SK-N-SH treated with all-trans-retinoic acid at 6 μM for 48 hours (cell line): Measurements from ENCODE around the gene HSD11B1L.

Source experiments
- ATAC-seq: fragments of 200-7000 bp; cut with Tn5 transposase; 3 replicates; pipeline ENCODE4 v1.9.1; 2020; ENCODE audit warnings: mild to moderate bottlenecking, moderate library complexity
- CSDC2 ChIP-seq: fragments of 250-450 bp; sonication (Bioruptor Pico); IDR thresholded peaks from 2 replicates; pipeline ENCODE4 v1.5.0; 2020; ENCODE audit warnings: mild to moderate bottlenecking, moderate library complexity
- ESRRG ChIP-seq: fragments of 250-450 bp; sonication (Bioruptor Pico); IDR thresholded peaks from 2 replicates; pipeline ENCODE4 v1.6.1; 2021; ENCODE audit warnings: mild to moderate bottlenecking
- ISL1 ChIP-seq: fragments of 250-450 bp; sonication (Bioruptor Pico); IDR thresholded peaks from 2 replicates; pipeline ENCODE4 v2.1.2; 2022; ENCODE audit warnings: mild to moderate bottlenecking, moderate library complexity
- OSR1 ChIP-seq: fragments of 250-450 bp; sonication (Bioruptor Pico); IDR thresholded peaks from 2 replicates; pipeline ENCODE4 v1.8.0; 2022; ENCODE audit warnings: moderate library complexity, mild to moderate bottlenecking, inconsistent platforms
- PPARA ChIP-seq: fragments of 250-450 bp; sonication (Bioruptor Pico); IDR thresholded peaks from 2 replicates; pipeline ENCODE4 v1.5.0; 2020; ENCODE audit warnings: mild to moderate bottlenecking, borderline replicate concordance
- RARB ChIP-seq: fragments of 250-450 bp; sonication (Bioruptor Pico); IDR thresholded peaks from 2 replicates; pipeline ENCODE4 v1.8.0; 2021; ENCODE audit warnings: mild to moderate bottlenecking, moderate library complexity
- SNAI2 ChIP-seq: fragments of 250-450 bp; sonication (Bioruptor Pico); IDR thresholded peaks from 2 replicates; pipeline ENCODE4 v1.5.0; 2020; ENCODE audit warnings: mild to moderate bottlenecking, moderate library complexity
- TCF4 ChIP-seq: fragments of 250-450 bp; sonication (Bioruptor Pico); IDR thresholded peaks from 2 replicates; pipeline ENCODE4 v1.8.0; 2021; ENCODE audit warnings: mild to moderate bottlenecking, moderate library complexity, borderline replicate concordance
- TOX ChIP-seq: fragments of 250-450 bp; sonication (Bioruptor Pico); IDR thresholded peaks from 2 replicates; pipeline ENCODE4 v1.8.0; 2021; ENCODE audit warnings: mild to moderate bottlenecking, moderate library complexity, borderline replicate concordance
- ZC3H10 ChIP-seq: fragments of 250-450 bp; sonication (Bioruptor Pico); IDR thresholded peaks from 2 replicates; pipeline ENCODE4 v1.5.1; 2021; ENCODE audit warnings: mild to moderate bottlenecking, moderate library complexity
- ZFP3 ChIP-seq: fragments of 250-450 bp; sonication (Bioruptor Pico); IDR thresholded peaks from 2 replicates; pipeline ENCODE4 v1.5.0; 2020; ENCODE audit warnings: mild to moderate bottlenecking, moderate library complexity
- ZFP30 ChIP-seq: fragments of 450-650 bp; formaldehyde crosslinking; IDR thresholded peaks from 2 replicates; pipeline ENCODE4 v1.5.0; 2022; ENCODE audit warnings: mild to moderate bottlenecking, moderate library complexity
- ZNF565 ChIP-seq: fragments of 450-650 bp; formaldehyde crosslinking; conservative IDR thresholded peaks from 2 replicates; pipeline ENCODE4 v1.5.0; 2020; ENCODE audit warnings: low read depth, mild to moderate bottlenecking, moderate library complexity
- ZNF8 ChIP-seq: fragments of 450-650 bp; formaldehyde crosslinking; IDR thresholded peaks from 2 replicates; pipeline ENCODE4 v1.5.0; 2020; ENCODE audit warnings: mild to moderate bottlenecking, moderate library complexity
- TF ChIP-seq, protein P1 (sequence below): fragments of 250-450 bp; sonication (Bioruptor Pico); IDR thresholded peaks from 2 replicates; pipeline ENCODE4 v1.8.0; 2020; ENCODE audit warnings: mild to moderate bottlenecking, moderate library complexity, borderline replicate concordance
- TF ChIP-seq, protein P2 (sequence below): fragments of 250-450 bp; sonication (Bioruptor Pico); IDR thresholded peaks from 2 replicates; pipeline ENCODE4 v1.5.1; 2021; ENCODE audit warnings: mild to moderate bottlenecking, moderate library complexity
- TF ChIP-seq, protein P3 (sequence below): fragments of 250-450 bp; sonication (Bioruptor Pico); IDR thresholded peaks from 2 replicates; pipeline ENCODE4 v1.5.0; 2020; ENCODE audit warnings: mild to moderate bottlenecking, moderate library complexity
- TF ChIP-seq, protein P4 (sequence below): fragments of 250-450 bp; sonication (Bioruptor Pico); IDR thresholded peaks from 2 replicates; pipeline ENCODE4 v1.8.0; 2021; ENCODE audit warnings: low read depth, mild to moderate bottlenecking, moderate library complexity, borderline replicate concordance
- TF ChIP-seq, protein P5 (sequence below): fragments of 250-450 bp; sonication (Bioruptor Pico); IDR thresholded peaks from 2 replicates; pipeline ENCODE4 v1.5.1; 2020; ENCODE audit warnings: low read depth, mild to moderate bottlenecking, moderate library complexity

The HSD11B1L gene

DNA sequence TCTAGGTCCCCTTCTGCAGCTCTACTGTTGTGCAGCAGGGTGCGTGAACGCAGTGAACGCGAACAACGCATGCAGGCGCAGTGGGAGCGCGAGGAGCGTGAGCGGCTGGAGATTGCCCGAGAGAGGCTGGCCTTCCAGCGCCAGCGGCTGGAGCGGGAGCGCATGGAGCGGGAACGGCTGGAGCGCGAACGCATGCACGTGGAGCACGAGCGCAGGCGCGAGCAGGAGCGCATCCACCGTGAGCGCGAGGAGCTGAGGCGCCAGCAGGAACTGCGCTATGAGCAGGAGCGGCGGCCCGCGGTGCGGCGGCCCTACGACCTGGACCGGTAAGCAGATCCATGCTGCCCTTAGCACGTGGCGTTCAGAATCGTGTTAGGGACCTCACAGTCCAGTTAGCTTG is 19.3 kb upstream of the HSD11B1L start:
- TF ChIP-seq SNAI2 (no peak), PPARA (CRISPR knock-in tag) (no peak), TOX (CRISPR knock-in tag) (no peak), ZC3H10 (CRISPR knock-in tag) (no peak), ZNF8 (no peak), ZFP3 (CRISPR knock-in tag) (no peak), OSR1 (CRISPR knock-in tag) (no peak), ZNF565 (CRISPR knock-in tag) (no peak), ESRRG (no peak), CSDC2 (CRISPR knock-in tag) (no peak), TCF4 (CRISPR knock-in tag) (no peak)
- TF ChIP-seq, protein P1, sequence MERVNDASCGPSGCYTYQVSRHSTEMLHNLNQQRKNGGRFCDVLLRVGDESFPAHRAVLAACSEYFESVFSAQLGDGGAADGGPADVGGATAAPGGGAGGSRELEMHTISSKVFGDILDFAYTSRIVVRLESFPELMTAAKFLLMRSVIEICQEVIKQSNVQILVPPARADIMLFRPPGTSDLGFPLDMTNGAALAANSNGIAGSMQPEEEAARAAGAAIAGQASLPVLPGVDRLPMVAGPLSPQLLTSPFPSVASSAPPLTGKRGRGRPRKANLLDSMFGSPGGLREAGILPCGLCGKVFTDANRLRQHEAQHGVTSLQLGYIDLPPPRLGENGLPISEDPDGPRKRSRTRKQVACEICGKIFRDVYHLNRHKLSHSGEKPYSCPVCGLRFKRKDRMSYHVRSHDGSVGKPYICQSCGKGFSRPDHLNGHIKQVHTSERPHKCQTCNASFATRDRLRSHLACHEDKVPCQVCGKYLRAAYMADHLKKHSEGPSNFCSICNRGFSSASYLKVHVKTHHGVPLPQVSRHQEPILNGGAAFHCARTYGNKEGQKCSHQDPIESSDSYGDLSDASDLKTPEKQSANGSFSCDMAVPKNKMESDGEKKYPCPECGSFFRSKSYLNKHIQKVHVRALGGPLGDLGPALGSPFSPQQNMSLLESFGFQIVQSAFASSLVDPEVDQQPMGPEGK (CRISPR knock-in tag): no peak
- TF ChIP-seq, protein P2, sequence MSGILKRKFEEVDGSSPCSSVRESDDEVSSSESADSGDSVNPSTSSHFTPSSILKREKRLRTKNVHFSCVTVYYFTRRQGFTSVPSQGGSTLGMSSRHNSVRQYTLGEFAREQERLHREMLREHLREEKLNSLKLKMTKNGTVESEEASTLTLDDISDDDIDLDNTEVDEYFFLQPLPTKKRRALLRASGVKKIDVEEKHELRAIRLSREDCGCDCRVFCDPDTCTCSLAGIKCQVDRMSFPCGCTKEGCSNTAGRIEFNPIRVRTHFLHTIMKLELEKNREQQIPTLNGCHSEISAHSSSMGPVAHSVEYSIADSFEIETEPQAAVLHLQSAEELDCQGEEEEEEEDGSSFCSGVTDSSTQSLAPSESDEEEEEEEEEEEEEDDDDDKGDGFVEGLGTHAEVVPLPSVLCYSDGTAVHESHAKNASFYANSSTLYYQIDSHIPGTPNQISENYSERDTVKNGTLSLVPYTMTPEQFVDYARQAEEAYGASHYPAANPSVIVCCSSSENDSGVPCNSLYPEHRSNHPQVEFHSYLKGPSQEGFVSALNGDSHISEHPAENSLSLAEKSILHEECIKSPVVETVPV (CRISPR knock-in tag): no peak
- TF ChIP-seq, protein P3, sequence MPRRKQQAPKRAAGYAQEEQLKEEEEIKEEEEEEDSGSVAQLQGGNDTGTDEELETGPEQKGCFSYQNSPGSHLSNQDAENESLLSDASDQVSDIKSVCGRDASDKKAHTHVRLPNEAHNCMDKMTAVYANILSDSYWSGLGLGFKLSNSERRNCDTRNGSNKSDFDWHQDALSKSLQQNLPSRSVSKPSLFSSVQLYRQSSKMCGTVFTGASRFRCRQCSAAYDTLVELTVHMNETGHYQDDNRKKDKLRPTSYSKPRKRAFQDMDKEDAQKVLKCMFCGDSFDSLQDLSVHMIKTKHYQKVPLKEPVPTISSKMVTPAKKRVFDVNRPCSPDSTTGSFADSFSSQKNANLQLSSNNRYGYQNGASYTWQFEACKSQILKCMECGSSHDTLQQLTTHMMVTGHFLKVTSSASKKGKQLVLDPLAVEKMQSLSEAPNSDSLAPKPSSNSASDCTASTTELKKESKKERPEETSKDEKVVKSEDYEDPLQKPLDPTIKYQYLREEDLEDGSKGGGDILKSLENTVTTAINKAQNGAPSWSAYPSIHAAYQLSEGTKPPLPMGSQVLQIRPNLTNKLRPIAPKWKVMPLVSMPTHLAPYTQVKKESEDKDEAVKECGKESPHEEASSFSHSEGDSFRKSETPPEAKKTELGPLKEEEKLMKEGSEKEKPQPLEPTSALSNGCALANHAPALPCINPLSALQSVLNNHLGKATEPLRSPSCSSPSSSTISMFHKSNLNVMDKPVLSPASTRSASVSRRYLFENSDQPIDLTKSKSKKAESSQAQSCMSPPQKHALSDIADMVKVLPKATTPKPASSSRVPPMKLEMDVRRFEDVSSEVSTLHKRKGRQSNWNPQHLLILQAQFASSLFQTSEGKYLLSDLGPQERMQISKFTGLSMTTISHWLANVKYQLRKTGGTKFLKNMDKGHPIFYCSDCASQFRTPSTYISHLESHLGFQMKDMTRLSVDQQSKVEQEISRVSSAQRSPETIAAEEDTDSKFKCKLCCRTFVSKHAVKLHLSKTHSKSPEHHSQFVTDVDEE (CRISPR knock-in tag): no peak
- TF ChIP-seq, protein P4, sequence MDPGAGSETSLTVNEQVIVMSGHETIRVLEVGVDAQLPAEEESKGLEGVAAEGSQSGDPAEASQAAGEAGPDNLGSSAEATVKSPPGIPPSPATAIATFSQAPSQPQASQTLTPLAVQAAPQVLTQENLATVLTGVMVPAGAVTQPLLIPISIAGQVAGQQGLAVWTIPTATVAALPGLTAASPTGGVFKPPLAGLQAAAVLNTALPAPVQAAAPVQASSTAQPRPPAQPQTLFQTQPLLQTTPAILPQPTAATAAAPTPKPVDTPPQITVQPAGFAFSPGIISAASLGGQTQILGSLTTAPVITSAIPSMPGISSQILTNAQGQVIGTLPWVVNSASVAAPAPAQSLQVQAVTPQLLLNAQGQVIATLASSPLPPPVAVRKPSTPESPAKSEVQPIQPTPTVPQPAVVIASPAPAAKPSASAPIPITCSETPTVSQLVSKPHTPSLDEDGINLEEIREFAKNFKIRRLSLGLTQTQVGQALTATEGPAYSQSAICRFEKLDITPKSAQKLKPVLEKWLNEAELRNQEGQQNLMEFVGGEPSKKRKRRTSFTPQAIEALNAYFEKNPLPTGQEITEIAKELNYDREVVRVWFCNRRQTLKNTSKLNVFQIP (CRISPR knock-in tag): no peak
- TF ChIP-seq, all 23 proteins: peak for 0
- no peak for ATAC-seq

GRCh38 chr19:5663904-5664303 is 16.9 kb upstream of the HSD11B1L start:
- TF ChIP-seq ISL1 (CRISPR knock-in tag): no peak
- TF ChIP-seq, protein P5, sequence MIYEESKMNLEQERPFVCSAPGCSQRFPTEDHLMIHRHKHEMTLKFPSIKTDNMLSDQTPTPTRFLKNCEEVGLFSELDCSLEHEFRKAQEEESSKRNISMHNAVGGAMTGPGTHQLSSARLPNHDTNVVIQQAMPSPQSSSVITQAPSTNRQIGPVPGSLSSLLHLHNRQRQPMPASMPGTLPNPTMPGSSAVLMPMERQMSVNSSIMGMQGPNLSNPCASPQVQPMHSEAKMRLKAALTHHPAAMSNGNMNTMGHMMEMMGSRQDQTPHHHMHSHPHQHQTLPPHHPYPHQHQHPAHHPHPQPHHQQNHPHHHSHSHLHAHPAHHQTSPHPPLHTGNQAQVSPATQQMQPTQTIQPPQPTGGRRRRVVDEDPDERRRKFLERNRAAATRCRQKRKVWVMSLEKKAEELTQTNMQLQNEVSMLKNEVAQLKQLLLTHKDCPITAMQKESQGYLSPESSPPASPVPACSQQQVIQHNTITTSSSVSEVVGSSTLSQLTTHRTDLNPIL (CRISPR knock-in tag): no peak
- TF ChIP-seq TOX (CRISPR knock-in tag): no peak
- TF ChIP-seq RARB: no peak
- TF ChIP-seq SNAI2: no peak
- no peak for TF ChIP-seq ZFP30 (CRISPR knock-in tag)
- no peak for ATAC-seq

DNA sequence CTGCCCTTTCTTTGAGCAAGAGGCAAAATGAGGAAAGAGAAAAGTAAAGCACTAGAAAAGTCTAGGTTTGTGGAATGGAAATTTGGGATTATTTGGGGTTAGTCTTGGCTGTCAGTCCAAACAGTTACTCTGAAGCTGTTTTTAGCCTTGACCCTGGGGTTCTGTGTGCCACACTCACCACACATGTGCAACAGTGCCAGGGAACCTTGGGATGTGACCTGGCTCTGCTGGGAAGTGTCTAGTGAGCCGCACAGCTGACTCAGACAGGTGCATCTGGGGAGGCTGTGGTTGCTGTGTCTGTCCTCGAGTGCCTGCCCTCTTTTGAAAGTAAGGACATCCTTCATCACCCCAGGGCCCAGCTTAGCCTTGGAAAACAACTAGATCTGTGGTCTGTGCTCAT is 16.3 kb upstream of the HSD11B1L start:
- ATAC-seq: no peak
- TF ChIP-seq TOX (CRISPR knock-in tag): no peak
- TF ChIP-seq, protein P1 (CRISPR knock-in tag): no peak
- TF ChIP-seq OSR1 (CRISPR knock-in tag): no peak
- TF ChIP-seq, protein P4 (CRISPR knock-in tag): no peak
- TF ChIP-seq TCF4 (CRISPR knock-in tag): no peak
- TF ChIP-seq, protein P3 (CRISPR knock-in tag): no peak
- no peak for TF ChIP-seq PPARA (CRISPR knock-in tag)
